Epithelial cell of proximal tubule (primary cell): Measurements from ENCODE around the gene UBR3. TPM values are rescaled to one million over a fixed set of nuclear protein-coding genes. Genes with fewer than 3 reads are reported as not detected.

Source experiments
- DNase-seq: peaks from one replicate; pipeline ENCODE4 v3.0.0-alpha.2; 2011; ENCODE audit warnings: low read depth
- H3K4me3 ChIP-seq: 2 replicates; pipeline ENCODE4 v1.5.1; 2011; ENCODE audit warnings: low read depth, mild to moderate bottlenecking, low read length
- total RNA-seq: library from RNA; depleted of rRNA; stranded (reverse); fragments of >200 nt; gene quantifications from 2 replicates; pipeline ENCODE4 v1.2.3, GENCODE V29; 2015
- TF ChIP-seq, protein P1 (sequence below): conservative IDR thresholded peaks from 2 replicates; pipeline ENCODE4 v1.5.1; 2012; ENCODE audit warnings: low read depth, mild to moderate bottlenecking, low read length

Gene UBR3
- total RNA-seq, 1 donor from 2014 or later: 10.7 TPM

DNA sequence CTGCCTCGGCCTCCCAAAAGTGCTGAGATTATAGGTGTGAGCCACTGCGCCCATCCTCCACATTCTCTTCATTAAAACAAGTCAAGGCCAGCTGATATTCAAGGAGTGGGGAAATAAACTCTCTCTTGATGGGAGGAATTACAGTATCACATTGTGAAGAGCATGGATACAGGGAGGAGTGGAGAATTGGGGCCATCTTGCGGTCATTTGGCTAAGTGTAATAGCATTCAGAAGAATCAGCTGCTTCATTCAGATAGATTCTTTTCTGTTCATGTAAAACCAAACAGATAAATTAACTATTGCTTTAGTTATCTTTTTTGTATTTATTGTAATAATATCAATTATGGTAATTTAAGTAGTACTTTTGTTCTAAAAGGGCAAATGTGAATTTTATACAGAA, 156.3 kb downstream of the UBR3 start:
- no peak for DNase-seq
- TF ChIP-seq, protein P1, sequence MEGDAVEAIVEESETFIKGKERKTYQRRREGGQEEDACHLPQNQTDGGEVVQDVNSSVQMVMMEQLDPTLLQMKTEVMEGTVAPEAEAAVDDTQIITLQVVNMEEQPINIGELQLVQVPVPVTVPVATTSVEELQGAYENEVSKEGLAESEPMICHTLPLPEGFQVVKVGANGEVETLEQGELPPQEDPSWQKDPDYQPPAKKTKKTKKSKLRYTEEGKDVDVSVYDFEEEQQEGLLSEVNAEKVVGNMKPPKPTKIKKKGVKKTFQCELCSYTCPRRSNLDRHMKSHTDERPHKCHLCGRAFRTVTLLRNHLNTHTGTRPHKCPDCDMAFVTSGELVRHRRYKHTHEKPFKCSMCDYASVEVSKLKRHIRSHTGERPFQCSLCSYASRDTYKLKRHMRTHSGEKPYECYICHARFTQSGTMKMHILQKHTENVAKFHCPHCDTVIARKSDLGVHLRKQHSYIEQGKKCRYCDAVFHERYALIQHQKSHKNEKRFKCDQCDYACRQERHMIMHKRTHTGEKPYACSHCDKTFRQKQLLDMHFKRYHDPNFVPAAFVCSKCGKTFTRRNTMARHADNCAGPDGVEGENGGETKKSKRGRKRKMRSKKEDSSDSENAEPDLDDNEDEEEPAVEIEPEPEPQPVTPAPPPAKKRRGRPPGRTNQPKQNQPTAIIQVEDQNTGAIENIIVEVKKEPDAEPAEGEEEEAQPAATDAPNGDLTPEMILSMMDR: no peak
- H3K4me3 ChIP-seq: no peak overlapping the region

DNA sequence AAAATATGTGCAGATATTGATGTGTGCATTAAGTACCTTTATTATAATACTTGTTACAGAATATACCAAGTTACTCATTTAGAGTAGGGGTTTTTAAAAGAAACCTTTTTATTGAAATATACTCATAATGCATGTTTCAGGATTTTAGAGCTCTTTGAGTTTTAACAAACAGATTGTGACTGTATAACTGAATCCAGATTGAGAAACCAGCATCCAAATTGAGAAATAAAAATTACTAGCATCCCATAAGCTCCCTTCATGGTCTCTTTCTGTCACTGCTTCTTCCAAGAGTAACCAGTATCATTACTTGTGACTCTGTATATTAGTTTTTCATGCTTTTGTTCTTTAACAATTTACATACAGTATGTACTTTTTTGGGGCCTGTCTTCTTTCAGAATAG, 156.9 kb downstream of the UBR3 start:
- TF ChIP-seq, protein P1: no peak
- H3K4me3 ChIP-seq: no peak overlapping the region
- no peak for DNase-seq

DNA sequence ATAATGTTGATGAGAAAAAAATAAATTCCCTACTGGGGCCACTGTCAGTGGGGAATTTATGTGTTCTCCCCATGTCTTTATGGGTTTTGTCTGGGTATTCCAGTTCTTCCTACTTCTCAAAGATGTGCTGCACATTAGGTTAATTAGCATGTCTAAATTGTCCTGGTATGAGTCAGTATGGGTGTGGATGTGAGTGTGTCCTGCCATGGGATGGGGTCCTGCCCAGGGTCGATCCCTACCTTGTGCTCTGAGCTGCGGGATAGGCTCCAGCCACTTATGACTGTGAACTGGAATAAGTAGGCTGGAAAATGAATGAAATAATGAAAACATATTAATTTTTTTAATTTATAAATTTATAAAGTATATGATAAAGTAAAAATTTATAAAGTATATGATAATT, 167.5 kb downstream of the UBR3 start:
- TF ChIP-seq, protein P1: no peak
- H3K4me3 ChIP-seq: no peak overlapping the region
- no peak for DNase-seq

DNA sequence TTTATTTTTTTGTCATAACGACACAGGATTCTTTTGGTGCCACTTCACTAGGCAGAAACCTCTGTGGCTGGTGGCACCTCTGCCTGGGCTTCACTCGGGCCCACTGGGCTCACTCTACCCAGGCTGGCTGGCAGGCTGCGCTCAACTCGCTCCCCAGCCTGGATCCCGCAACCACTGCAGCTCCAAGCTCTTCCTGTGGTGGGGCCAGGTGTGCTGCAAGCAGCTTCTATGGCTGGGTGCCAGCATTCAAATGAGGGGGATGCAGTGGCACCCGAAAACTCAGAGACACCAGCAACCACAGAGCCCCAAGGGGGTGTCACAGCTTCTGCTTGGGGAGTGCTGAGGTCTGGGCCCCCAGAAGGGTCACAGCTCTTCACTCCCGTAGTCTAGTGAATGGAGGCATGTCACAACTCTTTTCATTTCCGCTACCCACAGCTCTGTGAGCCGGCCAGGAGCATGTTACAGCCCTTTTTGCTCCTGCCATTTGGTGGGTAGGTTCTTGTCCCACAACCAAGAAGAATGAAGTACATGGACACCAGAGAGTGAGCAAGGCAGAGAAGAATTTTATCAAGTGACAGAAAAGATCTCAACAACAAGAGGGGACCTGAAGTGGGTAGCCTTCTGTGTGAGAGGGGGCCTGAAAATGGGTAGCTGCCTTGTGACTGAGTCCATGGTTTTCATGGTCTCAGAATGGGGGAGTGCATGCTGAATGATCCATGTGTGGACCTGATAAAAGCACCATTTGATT, 170.1 kb downstream of the UBR3 start:
- H3K4me3 ChIP-seq: no peak overlapping the region
- TF ChIP-seq, protein P1: no peak
- DNase-seq: no peak

DNA sequence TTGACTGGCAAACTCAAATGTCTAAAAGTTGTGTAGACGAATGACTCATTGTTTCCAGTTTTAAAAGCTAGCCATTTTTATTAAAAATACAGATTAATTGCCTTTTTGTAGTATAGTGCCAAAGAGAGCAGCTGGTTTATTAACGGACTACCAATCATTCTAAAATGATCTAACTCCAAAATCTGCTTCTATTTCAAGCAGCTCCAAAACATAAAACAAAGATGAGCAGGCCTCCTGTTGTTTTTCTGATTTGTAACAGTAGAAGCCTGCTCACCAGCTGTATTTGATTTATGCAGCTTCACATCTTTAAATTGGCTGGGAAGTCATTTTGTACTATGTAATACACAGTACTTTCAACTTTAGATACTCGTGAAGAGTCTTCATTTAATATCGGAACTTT, 171.8 kb downstream of the UBR3 start:
- no peak for DNase-seq
- TF ChIP-seq, protein P1: no peak
- no peak overlapping the region for H3K4me3 ChIP-seq

DNA sequence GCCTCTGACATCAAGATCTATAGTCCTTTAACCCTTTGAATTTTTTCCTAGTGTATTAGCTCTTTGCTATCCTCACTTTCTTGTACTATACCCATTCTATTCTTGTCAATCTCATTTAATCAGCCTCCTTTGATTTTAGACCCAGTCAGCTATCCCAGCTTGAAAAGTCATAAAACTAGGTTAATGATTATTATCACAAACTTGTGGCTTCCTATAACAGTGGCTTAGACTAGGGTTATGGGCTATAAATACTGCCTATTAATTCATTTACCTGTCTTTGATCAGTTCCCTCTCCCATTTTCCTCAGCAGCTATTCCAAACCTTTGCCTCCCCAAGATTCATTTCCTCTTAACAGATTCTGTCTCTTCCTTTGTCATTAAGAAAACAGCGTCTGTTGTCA, 174.8 kb downstream of the UBR3 start:
- no peak for DNase-seq
- TF ChIP-seq, protein P1: no peak
- no peak overlapping the region for H3K4me3 ChIP-seq

DNA sequence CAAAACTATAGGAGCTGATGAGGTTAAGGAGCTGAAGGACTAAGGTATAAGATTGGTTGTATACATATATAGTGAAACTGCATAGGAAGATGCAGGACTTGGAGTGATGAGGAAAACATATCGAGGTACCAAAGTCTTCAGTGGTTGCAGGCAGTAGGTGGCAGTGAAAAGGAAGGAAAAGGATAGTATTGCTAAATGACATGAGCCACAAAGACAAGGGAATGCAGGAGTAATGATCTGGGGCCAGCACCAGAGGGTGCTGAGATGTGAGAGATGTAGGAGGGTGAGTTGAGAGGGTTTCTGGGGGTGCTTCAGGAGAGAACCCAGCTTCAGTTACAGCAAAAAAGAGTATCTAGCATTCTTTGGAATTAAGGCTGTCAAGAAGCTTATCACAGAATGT, 178.4 kb downstream of the UBR3 start:
- TF ChIP-seq, protein P1: peak; percentile 38
- no peak for DNase-seq

More for the DNA sequence above, 178.4 kb downstream of the UBR3 start:
- no peak overlapping the region for H3K4me3 ChIP-seq
